T-helper 1 cell (primary cell): ENCODE measurements around the gene FCN1.
"Not testable (repeated sequence)": the region's sequence is repeated elsewhere in the genome, so short reads cannot be mapped to it uniquely, and the experiment has no call there.

Experiments
- DNase-seq, 5 donors: peaks; one replicate each; pipeline ENCODE4 v3.0.0-alpha.2; 2012 to 2020
- total RNA-seq, 4 donors: gene quantifications; one replicate each; lab custom pipeline; 2026; lab: John Stamatoyannopoulos, UW

Gene FCN1
- total RNA-seq: 0 to 5.3 (median 2.1) reads per million in 4 donors

DNA sequence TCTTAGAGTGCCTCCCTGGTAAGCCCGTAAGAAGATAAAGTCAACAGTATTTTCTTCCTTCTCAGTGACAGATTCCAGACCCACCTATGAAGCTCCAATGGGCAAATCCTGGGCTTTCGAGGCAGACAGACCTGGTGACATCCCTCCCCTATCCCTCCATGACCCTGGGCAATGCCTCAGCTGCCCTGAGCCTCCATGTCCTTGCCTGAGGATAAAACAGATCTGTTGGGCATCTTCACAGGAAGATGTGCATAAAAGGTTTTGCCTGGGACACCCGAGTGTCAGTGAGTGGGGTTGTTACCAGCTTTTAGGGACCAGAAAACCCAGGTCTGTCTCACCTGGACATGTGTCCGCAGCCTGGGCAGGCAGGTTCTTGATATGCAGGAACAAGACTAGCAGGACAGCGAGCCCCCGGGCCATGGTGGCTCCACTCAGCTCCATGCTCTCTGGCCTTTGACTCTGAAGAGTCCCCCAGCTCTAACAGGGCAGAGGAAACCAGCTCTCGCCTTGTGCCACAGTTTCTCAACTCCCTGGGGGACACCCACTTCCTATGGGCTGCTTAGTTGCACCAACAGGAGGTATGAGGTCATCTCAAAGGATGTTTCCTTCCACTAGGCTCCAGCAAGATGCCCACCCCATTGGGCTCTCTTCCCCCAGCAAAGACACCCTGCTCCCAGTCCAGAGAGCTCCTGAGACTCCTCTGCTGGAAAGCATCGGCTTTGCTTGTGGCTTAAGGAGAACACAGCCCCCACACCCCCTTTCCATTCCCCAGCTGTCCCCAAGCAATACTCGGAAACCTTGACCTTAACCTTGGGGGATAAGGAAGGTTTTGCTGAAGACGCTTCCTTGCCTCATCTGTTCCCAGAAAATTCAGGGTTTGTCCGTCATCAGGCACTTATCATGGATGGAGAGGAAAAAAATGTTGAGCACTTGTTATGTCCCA is at the start of gene FCN1:
FCN1 (minus strand) TSS at position 482 of the 943 bp plus-strand sequence; CDS start at position 441, 41 bp downstream.
- DNase-seq: no peak

GRCh38 chr9:134966697-134967546 is 49.2 kb upstream of the FCN1 start:
- no peak for DNase-seq

DNA sequence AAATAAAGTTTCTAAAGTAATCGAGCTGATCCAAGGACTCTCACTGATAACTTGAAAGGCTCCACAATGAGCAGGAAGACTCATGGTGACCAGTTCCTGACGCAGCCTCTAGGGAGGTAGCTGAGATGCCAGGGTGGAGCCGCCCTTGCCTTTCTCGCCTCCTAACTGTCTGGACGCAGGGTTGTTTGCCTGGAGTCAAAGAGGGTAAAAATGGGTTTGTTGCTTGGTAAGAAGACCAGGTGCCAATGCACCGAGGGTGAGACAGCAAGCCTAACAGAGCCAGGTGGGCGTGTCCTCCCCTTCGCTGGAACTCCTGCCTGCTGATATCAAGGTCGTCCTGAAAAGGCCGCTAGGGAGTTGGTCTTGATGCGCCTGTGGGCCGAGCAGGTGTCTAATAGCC is 48.6 kb upstream of the FCN1 start:
- DNase-seq: no peak

GRCh38 chr9:134965851-134966250 is 48.1 kb upstream of the FCN1 start:
- no peak for DNase-seq

DNA sequence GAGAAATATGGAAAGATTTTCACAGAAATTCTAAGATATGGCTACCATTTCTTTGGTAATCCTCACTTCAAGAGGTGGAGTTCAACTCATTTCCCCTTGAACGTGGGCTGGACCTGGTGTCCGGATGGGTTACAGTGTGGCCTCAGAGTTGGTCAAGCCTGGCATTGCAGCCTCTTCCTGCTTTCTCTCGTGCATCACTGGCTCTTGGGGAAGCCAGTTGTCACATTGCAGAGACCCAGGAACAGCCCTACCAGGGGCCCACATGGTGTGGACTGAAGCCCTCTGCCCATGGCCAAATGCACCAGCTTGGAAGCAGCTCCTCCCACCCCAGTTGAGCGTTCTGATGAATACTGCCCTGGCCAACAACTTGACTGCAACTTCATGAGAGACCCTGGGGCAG is 47.7 kb upstream of the FCN1 start:
- no peak for DNase-seq

DNA sequence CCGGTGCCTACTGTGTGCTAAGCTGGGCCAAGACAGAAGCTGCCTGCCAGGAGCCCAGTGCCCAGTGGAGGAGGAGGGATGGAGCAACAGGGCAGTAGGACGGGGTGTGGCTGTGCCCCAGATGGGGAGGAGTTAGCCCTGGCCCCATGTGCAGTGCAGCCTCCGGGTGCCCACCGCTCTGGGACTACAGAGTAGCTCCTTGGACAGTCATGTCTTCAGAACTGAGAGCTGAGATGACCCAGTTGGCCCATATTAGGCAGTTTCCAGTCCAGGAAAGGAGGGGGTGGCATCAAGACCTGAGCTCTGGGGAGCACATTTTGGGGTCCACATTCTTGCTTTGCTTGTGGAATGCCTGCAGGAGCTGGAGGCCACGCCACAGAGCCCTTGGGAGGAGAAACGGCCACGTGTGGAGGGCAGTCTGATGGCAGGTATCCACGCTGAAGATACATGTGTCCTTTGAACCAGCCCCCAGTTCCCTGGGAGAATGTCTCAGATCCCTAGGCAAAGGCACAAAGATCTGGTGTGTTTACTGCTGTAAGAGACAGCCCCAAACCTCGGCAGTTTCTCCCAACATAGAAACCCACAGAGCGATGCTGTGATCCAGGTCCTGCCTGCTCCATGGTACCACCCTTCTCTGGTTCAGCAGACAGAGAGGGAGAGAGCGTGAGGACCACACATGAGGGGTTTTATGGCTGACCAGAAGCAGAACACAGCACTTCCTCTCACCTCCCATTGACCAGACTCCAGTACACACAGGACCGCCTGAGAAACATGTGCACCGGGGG is 46.8 kb upstream of the FCN1 start:
- DNase-seq: no peak

GRCh38 chr9:134963546-134963945 is 45.8 kb upstream of the FCN1 start:
- no peak for DNase-seq

DNA sequence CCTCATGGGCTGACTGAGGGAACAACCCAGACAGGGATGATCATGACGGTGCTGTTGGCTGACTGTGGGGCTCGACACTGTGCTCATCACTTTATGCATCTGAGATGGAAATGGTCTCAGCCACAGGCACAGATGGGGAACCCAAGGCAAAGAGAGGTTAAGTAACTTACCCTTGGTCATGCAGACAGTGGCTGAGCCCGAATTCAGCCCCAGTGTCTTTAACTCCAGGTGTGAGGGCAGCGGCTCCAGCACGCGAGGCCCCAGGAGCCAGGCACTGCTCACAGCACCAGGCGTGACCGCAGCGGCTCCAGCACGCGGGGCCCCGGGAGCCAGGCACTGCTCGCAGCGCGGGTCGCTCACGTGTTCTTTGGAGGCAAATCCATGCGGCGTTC is 45.3 kb upstream of the FCN1 start:
- no peak for DNase-seq

GRCh38 chr9:134962065-134962972 is 44.6 kb upstream of the FCN1 start:
- no peak for DNase-seq

DNA sequence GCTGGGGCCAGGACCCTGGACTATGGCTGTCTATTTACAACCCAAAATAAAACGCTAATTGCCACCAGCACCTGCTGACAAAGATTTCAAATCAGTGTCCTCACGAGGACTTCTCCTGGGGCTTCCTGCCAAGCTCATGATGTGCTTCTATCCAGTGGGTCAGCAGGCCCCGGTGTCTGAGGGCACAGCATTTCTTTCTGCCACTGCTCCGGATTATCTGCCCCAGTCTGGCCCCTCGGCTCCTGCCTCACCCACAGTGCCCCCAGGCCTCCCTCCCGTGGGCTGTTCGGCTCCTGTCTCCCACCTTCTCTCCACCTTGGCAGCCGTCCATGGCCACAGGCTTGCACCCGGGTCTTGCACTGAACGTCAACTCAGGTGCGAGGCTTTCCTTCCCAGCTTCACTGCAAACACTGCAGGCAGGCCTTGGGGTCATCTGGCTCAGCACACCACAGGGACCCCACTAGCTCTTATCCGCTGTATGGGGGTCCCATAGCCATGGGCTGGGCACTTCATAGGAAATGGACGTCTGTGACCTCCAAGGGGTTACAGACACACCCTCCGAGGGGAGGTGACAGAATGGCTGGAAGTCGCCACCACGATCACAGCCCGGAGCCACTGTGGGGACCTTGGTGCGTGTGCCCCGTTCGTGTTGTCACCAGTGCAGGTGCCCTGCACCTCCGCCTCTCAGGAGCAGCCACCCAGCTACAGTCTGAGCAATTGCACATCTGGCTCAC is 43.8 kb upstream of the FCN1 start:
- DNase-seq: no peak

DNA sequence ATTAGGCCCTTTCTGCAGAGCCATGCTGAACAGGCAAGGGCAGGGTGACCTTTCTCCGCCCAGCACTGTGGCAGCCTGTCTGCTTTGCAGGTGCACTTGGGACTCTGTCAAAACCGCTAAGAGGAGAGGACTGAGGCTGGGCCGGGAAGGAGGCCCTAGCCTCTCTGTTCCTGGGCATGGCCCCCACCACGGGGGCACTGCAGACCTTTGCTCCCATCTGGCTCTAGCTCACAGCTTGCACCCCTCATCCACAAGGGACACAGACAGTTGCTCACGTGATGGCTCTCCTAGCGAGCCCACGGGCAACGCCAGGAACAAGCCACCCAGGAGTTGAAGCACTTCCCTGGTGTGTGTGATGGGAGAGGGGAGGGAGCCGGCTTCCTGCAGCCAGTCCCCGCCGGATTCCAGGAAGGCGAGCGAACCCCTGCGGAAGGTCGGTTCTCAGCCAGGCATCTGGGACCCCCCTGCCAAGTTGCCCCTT is 43.0 kb upstream of the FCN1 start:
- no peak for DNase-seq

- DNase-seq: no peak
These were observed 42.2 kb upstream of the FCN1 start for GRCh38 chr9:134959971-134960310.

- no peak for DNase-seq
These were observed 41.6 kb upstream of the FCN1 start for GRCh38 chr9:134959126-134959970.

- no peak for DNase-seq
These were observed 40.2 kb upstream of the FCN1 start for GRCh38 chr9:134957945-134958227.

DNA sequence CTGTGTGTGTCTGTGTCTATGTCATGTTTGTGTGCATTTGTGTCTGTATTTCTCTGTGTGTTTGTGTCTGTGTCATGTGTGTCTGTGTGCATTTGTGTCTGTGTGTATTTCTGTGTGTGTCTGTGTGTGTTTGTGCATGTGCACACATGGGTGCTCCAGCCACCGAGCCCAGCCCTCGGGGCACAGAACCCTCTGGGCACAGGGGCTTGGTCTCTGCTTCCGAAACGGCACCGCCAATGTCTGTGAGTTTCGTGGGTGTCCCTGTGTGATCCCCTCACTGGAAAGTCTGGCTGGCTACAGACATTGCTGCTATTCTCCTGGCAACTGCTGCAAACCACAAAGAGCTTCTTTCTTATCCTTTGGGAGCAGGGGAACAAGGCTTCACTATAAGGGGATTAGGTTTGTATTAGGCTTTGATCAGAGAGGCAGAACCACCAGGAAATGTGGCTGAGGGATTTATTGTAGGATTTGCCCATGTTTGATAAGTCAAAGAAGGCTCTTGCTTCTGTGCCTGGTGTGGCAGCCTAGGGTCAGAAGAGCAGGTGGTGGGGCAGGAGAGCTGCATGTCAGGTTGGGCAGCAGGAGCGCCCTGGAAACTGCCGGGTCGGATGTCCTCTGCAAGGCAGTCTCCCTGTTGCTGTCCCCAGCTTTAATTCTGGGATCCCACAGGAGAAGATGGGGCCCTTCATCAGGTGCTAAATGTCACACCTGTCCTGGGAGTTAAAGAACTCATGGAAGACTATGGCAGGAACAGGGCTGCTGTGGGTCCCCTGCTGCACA is 39.6 kb upstream of the FCN1 start:
- DNase-seq: no peak

DNA sequence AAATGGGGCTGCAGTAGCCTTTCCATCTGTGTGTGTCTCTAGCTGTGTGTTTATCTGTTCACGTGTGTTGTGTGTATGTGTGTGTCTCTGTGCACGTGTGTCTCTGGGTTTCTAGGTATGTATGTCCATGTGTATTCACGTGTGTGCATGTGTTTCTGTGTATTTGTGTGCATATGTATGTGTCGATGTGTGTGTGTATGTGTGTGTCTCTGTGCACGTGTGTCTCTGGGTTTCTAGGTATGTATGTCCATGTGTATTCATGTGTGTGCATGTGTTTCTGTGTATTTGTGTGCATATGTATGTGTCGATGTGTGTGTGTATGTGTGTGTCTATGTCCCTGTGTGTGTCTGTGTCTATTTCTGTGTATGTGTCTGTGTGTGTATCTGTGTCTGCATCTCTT is 38.7 kb upstream of the FCN1 start:
- DNase-seq: not testable (repeated sequence)

- DNase-seq: no peak
These were observed 38.1 kb upstream of the FCN1 start for GRCh38 chr9:134955801-134956200.

DNA sequence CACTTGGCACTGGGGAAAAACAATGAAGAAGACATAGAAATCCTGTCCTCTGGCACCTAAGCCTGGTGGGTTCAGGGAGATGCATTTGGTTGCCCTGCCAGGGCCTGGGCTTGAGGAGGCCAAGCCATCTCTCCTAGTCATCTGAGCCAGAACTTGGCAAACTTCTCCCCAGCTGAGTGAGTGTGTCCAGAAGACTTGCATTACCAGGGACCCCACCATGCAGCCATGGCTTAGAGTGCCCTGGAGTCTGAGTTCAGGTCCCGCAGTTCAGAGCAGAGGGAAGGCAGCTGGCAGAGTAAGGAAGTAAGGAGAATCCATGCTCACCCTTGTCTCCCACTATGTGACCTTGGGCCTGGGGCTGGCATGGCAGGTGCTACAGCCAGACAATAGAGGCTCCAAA is 37.4 kb upstream of the FCN1 start:
- no peak for DNase-seq

DNA sequence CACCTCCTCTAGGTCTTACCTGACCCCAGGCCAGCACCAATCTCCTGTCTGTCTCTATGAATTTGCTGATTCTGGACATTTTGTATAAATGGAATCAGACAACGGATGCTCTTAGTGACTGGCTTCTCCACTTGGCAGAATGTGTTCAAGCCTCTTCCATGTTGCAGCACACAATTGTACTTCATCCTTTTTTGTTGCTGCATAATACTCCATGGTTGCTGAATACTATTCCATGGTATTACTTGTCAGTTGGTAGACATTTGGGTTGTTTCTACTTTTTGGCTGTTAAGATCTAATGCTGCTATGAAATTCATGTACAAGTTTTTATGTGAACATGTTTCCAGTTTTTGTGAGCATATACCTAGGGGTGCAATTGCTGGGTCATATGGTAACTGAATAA is 34.3 kb upstream of the FCN1 start:
- DNase-seq: no peak
